AG08395 (cell line): ENCODE data around the gene BACH1.

Experiments
- DNase-seq: peaks from one replicate; pipeline ENCODE4 v3.0.0; 2012; ENCODE audit warnings: mixed read lengths, low spot score

The BACH1 gene

DNA sequence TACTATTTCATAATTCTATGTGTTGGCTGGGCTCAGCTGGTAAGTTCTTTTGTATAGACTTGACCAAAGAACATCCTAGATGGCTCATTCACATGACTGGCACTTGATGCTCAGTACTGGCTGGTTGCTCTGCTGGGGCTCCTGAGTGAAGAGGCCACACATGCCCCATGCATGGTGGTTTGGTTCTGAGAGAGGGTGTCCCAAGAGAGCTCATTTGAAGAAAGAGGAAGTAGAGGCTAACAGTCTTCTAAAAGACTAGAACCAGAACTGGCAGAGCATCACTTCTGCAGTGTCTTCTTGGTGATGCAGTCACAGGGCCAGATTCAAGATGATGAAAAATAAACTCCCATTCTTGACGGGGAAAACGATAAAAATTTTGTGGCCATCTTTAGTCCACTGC lies 5.2 kb upstream of the BACH1 start:
- DNase-seq = no peak

DNA sequence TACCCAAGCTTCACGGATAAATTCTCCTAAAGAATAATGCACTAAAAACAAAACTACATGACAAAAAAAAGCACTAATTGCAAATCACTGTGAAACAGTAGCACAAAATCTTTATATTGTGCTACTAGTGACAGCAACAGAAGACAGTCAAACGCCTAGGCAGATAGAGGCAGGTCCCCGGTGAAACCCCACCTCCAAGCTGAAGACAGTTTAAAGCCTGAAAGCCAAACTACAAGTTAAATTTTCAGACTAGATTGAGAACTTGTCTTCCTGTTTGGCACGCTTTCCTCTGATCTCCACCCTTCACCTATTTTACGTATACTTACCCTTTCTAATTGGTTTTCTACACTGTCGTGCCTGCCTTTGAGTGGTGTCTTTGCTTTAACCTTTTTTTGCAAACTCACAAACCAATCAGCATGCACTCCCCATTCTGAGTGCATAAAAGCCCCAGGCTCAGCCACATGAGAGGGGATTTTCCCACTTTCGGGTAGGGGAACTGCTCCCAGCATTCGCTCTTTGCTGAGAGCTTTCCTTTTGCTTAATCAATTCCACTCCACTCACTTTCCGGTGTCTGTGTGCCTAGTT lies 3.6 kb upstream of the BACH1 start:
- DNase-seq = no peak

DNA sequence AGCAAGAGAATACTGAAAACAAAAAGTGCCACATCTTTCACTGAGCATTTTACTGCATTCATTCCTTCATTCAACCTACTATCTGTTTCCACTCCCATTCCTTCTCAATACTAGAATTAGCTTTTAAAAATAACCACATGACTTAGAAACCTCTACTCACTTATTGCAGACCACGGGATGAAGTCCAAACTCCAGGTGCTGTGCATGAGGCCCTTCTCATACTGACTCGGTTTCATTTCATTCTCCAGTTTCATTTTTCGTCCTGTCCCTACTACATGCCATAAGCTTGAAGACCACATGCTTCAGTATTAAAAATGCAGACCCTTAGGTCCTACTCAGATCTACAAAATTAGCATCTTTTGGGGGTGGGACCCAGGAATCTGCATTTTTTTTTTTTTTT lies 2.3 kb upstream of the BACH1 start:
- DNase-seq = no peak

DNA sequence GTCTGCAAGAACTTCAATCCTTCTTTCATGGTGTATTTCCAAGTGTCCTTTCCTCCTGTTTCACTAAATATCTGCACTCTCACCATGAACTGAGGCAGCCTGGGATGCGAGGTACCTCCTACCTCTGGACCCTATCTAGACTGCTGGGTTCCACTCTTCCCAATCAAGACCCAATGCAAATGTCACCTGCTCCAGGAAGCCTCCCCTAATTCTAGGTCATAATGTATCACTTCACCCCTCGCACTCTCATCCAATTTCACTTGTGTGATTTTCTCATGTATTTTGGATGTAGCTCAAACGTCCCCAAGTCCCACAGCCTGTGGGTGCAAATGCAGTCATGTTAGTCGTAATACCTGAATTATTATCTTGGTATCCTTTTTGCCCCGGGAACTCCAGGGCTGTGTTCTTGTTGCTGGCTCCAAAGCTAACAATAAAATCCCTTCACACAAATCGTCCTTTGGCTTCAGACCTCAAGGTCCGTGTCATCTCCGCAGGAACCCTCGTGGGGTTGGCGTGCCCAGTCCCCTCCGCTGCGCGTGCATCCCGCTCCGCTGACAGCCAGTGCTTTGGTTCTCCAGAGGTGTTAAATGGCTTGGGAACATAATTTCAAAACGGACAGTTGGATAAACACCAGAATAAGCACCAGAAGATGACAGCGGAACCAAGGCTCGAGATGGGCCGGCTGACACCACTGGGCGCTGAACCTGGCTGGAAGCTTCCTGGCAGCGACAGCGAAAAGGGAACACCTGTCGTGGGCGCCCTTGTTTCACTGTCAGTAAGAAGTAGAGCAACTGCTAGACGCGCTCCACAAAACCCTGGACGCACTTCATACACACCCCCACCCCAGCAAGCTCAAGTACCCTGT lies 1.0 kb upstream of the BACH1 start:
- DNase-seq = no peak

DNA sequence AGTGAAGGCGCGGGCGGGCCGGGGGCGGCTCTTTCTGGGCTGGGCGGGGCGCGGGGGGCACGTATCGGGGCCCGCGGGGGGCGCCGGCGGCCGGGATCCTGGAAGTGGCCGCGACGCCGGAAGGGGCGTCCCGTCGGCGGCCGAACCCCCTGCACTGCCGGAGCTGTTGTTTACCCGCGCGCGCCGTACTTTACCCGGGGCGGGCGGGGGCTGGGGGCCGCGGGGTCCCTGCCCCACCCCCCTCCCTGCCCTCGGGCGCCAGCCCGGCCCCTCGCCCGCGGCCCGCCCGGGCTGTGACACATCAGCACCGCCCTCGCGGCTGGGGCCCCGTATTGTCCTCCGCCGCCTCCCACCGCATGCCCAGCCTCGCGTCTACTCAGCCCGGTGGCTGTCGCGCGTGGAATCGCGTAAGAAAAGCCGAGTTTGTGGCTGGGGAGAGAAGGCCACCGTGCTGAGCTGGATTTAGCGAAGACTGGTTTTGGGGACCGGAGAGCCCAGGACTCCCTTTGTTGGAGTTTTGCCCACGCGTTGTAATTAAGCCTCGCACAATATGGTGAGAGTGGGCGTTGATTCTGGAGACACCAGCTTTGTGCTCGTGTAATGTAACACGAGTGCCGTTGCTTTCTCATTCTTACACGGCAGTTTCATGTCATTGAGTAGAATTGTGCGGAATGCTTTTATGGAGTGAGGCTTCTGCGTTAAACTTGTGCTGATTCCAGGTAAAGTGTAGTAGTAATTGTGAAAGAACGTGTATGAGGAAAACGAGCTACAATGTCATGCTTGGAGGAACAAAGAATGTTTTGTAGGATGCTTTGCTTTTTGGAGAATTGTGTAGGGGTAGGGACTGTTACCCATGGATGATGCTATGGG lies 559 bp downstream of the BACH1 start:
- peak; percentile 64 for DNase-seq

DNA sequence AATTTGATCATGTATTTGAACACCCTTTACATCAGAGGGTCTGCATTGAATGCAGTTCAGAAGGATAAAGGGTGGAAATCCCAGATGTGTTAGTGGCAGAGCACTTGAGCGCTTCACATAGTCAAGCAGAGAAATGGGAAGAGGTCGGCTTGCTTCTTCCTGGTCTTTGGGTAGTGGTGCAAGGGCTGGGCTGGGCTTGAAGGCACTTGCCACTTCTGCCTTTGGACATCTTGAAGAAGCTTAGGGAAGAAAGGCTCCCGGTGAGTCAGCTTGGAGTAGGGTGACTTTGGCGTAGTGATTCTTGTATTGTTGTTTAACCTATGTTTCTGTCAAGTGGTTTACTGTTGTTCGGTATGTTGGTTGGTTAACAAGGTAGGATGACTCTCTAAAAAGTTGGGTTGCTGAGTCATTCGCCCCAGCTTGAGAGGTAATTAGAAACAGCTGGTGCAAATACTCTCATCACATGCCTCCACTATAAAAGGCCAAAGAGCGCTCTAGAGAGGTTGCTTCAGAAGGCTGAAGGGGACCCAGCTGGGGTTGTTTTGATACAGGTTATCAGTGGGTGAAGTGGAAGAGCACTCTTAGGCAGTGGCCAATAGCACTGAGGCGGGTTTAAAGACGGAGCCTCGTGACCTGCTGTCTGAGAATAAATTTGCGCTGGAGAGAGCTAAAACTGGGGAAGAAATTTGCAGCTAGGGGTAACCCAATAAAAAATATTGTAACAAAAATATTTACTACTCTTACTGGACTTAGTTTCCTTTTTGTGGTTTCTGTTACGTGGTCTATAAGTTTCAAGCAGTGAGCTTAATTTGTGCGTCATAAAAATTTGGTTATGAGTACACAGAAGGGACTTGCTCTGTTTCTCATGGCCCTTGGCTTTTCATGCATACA lies 1.4 kb downstream of the BACH1 start:
- peak; percentile 84 for DNase-seq

DNA sequence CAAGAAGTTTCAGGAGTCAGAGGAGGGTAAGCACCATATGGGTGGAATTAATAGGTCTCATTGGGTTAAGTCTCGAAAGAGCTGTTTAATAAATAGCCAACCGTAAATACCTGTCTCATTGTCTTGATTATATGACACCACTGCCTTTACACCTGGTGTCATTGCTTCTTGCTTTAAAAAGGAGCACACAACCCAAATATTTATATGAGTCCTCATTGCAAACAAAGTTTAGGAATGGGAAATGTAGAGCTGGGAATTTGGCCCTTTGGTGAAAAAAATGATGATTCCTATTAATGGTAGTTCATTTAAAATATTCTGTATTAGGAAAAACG lies 2.1 kb downstream of the BACH1 start:
- DNase-seq = no peak

DNA sequence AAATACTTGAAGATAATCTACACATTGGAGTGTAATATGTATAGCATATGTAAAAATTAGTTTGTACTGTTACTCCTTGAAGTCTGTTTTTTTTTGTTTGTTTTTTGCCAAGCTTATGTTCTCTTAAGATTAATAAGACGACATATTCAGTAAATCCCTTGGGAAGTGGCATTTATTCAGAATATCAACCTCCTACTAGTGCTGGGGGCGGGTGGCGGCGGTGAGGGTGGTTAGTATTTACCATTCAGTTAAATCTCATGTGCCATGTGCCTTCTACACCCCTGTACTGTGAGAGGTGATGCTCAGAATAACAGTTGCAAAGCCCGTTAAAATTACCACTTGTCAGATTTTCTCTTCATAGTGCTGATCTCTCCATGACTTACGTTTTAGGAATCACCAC lies 3.0 kb downstream of the BACH1 start:
- DNase-seq = no peak

DNA sequence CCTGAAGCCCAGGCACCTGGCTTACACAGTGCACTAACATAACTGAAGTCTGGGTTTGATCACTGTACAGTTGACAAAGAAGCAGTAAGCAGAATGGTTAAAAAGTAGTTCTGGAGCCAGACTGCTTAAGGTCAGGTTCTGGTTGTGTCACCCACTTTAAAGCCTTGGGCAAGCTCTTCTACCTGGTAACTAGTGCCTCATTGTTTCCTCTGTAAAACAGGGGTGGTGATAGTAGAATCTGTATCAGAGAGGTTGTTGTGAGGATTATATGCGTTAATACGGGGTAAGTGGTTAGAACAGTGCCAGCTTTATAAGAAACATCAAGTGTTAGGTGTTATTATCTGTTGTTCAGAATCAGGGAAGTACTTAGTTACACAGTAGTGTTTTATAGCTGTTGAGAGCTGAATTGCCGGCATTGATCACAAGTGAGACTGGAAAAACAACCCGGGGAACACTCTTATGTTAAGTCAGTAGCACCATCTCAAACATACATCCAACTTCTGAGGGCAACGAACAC lies 3.7 kb downstream of the BACH1 start:
- DNase-seq = no peak

DNA sequence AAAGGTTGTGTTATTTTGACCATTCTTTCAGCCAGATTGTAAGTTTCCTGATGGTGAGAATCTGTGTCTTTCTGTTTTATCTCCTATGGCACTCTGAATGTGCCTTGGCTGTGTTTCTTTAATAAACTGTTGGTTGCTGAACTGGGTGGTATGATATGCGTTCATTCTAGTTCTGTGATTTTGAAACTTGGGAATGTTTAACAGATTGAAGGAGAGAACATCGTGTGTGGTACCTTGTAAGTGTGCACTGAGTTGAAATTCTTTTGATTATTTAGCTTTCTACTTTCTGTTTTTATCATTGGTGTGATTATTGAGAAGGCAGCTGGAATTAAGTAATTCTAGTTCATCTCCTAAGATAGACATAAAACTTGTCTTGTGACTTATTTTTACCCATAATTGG lies 4.6 kb downstream of the BACH1 start:
- DNase-seq = no peak

DNA sequence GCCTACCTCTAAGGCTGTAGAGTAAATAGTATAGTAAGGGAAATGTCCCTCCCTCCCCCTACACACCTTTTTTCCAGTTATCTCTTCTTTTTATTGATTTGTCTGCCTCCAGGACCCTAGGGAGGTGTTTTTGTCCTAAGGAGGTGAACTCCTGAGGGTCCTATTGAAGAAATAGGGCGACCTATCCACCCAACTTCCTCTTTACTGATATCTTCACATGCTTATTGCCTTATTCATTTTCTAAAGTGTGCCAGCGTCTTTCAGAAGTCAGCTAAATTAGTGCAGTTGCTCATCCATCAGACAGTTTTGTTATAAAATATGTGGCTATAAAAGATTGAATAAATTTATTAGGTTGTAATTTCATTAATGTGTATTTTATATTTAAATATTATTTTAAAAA lies 5.9 kb downstream of the BACH1 start:
- no peak for DNase-seq

DNA sequence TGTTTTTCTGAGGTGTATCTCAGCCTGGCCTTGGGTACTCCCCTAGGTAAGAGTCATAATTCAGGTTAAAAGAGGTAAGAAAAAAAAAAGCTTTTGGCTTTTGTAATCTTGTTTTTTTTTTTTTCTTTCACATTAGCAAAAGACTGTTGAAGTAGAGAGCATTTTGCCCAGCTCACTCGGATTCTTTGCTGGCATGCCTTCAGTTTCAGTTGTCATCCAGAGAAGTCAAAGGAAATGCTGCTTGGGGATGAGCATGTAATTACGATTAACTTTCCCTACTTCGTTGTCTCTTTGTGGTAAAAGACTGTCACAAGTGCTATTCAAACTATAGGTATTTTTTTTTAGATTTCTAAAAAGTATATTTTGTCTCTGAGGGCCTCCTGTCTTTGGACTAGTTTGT lies 6.3 kb downstream of the BACH1 start:
- DNase-seq = peak; percentile 30

DNA sequence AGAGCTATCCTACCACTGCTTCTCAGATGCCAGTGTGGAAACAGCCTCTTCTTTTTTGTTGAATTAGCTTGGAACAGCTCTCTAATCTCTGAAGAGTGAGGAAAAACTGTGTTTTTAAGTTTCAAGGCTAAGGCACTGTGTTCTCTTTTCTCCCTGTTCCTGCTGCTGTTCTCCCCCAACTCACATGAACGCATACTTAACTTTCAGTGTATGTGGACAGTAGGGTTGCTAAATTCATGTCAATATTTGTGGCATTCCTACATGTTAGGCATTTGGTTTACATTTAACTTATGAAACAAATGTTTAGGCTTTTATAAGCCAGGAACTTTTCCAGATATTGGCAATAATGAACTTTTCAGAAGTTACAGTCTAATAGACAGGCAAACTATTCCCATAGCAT lies 6.8 kb downstream of the BACH1 start:
- DNase-seq = no peak

DNA sequence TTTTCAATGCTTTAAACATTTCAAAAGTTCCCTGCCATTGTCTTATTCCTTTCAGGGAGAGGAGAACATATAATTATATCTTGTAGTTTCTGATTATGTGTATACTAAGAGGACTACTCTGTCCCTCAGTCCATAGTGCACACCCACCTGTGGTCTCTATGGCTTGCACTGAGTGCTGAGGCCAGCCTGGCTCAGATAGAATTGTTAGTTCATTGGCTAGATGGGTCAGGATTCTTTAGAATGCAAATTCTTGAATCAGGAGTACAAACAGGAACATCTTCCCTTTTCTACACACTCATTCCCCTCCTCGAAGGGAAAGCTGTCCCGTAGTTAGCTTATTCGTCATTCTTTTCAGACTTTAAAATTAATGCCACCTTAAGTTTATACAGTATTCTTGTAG lies 8.2 kb downstream of the BACH1 start:
- DNase-seq = no peak

DNA sequence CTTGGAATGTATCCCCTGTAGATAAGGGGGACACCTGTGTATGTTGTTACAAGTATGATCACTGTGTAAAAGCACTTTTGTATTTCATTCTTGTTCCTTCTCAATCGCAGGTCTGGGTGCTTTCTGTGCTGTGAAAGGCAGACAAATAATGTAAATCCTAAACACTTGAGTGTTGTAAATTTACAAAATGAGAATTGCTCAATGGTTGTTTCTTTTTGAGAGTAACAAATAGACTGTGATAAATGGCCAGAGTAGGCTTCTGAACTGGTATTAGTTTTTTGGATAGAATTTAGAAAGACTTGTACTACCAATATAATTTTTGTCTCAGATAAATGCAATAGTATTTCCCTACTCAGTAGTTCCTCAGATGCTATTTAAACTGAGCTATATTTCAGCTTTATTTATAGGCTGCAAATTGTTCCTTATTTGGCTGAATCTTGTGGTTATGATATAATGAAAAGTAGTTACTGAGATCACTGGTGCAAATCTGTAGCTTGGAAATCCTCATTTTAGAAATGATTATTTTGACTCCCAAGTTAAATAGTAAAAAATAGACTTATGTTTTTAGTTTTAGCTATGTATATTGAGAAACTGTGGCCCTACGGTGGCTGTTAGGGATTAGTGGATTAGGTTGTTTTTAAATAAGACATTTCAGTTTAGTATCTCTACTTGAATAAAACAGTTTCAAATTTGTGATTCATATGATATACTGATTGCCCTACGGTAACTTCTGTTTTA lies 9.2 kb downstream of the BACH1 start:
- no peak for DNase-seq

DNA sequence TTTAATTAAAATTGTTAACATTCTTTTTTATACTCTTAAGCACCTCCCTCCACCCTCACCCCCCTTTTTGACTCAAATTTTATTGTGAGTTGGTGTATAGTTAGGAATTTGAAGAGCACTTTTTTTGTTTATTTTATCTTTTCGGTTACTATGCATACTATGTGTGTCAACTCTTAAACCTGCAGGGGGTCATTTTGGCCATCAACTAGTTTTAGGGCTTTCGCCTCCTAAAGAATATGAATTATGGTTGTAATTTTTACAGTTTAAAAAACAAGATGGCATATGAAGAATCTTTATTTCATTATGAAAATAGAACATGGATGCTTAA lies 9.7 kb downstream of the BACH1 start:
- DNase-seq = no peak

DNA sequence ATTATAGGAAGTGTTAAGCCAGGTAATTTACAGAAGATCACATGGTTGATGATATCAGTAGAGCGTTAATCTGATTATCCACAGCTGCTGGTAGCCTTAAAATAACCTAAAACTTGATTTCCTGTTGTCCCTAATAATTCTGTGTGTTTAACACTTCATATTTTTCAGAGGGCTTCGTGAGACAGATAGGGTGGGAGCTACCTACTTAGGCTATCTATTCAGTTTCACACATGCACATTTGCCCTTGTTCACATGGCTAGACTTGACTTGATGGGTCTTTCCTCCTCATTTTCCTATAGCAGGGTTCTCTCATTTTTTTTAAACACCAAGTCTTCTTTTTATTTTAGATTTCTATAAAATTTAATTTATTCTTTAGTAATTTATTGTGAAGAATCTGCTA lies 11.0 kb downstream of the BACH1 start:
- no peak for DNase-seq

DNA sequence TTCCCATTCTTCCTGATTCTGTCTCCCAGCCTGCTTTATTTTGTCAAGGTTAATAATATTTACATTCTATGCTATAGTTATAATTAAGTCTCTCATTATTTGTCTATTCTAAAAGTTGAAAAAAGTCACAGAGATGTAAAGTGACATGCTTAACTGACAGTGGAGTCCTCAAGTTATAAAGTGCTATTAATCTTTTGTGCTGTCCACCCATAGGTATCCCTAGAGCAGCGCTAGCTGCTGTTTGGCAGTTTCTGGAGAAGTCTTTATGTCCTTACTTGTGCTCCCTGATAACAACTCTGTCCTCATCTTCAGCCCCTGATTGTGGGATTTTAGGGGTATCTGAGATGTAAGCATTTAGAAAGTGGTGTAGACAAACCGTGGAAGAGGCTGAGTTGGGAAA lies 13.1 kb downstream of the BACH1 start:
- no peak for DNase-seq

DNA sequence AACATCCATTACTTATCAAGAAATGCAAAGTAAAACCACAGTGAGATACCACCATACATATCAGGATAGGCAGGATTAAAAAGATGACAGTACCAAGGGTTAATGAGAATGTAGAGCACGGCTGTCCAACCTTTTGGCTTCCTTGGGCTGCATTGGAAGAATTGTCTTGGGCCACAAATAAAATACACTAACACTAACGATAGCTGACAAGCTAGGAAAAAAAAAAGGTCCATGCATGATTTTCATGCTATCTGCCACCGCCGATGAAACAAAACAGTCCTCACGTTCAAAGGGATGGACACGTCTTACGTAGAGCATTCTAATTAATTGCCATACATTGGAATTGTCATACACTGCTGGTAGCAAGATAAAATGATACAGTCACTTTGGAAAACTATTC lies 14.3 kb downstream of the BACH1 start:
- DNase-seq = no peak

DNA sequence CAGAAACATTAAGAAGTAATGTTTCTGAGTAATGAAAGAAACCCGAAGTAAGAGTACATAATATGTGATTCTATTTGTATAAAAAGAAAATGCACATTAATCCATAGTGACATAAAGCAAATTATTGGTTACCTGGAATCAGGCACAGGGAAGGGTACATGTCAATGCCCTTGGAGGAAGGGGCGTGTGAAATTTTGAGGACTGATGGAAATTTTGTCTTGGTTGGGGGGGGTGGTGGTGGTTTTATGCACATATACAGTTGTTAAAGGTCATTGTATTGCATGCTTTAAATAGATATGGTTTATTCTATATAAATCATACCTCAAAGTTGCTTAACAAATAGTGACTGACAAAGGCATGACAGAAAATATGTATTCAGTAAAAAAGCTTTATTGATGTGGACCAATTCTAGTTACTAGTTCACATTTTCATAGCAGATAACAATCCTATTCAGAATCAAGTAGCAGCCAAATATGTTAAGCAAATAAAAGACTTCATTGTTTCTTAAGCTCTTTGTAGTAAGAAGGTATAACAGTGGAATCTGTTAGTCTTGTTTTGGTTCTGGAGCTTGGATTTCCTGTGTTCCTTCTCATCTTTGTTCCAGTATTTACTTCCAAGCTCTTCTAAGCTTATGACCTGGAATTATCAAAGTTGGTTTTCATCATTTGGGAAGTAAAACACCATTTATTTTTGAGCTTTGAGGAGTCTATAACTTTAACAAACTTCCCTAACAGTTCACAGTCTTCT lies 15.1 kb downstream of the BACH1 start:
- DNase-seq = no peak
